ENCODE data around the gene LMNA.

DNA sequence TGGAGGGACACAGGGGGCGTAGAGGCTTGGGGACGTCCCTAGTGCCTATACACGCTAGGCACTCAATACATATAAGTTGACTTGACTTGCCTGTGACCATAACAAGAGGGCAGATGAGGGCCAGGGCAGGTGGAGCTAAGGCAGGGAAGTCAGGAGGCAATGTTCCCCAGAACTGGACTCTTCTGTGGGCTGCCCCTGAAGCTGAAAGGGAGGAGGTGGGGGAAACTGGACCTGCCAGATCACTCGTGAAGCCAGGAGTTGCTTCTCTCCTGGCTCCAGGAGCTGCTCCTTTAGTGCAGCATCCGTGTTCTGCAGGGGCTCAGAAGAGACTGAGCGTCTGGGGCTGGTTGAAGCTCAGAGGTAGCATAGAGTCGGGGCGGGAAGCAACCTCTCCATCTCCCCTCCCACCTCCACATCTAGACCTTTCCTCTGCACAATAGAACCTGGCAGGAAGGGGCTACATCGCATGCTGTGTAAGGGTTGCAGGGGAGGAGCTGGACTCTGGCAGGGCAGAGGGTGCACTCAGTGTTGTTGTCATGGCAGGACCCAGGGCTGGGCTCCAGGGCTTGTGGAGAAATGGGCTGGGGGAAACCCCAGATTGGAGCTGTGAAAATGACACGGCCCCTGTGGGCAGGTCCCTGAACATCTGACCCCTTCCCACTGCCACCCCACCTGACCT lies 36.0 kb downstream of the LMNA start:
- TF ChIP-seq, protein P1, sequence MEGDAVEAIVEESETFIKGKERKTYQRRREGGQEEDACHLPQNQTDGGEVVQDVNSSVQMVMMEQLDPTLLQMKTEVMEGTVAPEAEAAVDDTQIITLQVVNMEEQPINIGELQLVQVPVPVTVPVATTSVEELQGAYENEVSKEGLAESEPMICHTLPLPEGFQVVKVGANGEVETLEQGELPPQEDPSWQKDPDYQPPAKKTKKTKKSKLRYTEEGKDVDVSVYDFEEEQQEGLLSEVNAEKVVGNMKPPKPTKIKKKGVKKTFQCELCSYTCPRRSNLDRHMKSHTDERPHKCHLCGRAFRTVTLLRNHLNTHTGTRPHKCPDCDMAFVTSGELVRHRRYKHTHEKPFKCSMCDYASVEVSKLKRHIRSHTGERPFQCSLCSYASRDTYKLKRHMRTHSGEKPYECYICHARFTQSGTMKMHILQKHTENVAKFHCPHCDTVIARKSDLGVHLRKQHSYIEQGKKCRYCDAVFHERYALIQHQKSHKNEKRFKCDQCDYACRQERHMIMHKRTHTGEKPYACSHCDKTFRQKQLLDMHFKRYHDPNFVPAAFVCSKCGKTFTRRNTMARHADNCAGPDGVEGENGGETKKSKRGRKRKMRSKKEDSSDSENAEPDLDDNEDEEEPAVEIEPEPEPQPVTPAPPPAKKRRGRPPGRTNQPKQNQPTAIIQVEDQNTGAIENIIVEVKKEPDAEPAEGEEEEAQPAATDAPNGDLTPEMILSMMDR (IDR thresholded peaks at IDR 0.05): no peak
- no peak for TF ChIP-seq EZH2 (IDR thresholded peaks at IDR 0.05; ENCODE audit: borderline replicate concordance, insufficient read depth, low read depth, low read length, poor library complexity, severe bottlenecking)
